ENCODE results near the gene RBM8A.

- TF ChIP-seq EZH2 (IDR thresholded peaks at IDR 0.05; ENCODE audit: borderline replicate concordance, low read length), result no peak
- no peak for TF ChIP-seq CTCF (IDR thresholded peaks at IDR 0.05; ENCODE audit: low read length)
These were observed 31.4 kb upstream of the RBM8A start for GRCh38 chr1:145958734-145959133.

Data from OCI-LY1 (cell line).